Measurements from ENCODE around the gene COL4A2. TPM values are rescaled to one million over a fixed set of nuclear protein-coding genes. Genes with fewer than 3 reads are reported as not detected.

COL4A2 gene
- total RNA-seq, 1 donor from 2014 or later = 1,414 TPM

DNA sequence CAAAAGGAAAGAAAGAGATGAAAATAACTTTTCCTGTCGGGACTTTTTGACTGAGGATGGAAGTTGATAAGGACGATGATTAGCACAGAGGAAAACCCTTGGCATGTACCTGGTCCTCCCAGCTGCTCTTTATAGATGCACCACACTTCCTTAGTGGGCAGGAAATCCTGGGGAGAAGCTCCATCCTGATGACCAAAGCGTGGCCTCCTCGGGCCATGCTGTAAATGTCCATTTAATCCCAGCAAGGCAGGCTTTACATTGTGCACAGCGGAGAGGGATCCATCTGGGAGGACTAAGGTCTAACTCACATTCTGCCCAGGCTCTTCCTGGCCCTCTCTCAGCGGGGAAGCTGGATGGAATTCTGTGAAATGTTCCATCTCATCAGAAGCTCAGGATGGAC lies 113.5 kb downstream of the COL4A2 start:
- H3K4me3 Mint-ChIP-seq (ENCODE audit: unreplicated experiment) = no peak overlapping the region
- H4K20me1 ChIP-seq (ENCODE audit: insufficient read depth, low read length) = peaks cover 6% of the 10 kb centered on the region
- peaks cover 75% of the 10 kb centered on the region for H3K4me1 Mint-ChIP-seq (ENCODE audit: low read depth, unreplicated experiment)
- peaks cover 18% of the 10 kb centered on the region for H3K79me2 ChIP-seq (ENCODE audit: insufficient read depth, low read length)
- TF ChIP-seq, protein P1, sequence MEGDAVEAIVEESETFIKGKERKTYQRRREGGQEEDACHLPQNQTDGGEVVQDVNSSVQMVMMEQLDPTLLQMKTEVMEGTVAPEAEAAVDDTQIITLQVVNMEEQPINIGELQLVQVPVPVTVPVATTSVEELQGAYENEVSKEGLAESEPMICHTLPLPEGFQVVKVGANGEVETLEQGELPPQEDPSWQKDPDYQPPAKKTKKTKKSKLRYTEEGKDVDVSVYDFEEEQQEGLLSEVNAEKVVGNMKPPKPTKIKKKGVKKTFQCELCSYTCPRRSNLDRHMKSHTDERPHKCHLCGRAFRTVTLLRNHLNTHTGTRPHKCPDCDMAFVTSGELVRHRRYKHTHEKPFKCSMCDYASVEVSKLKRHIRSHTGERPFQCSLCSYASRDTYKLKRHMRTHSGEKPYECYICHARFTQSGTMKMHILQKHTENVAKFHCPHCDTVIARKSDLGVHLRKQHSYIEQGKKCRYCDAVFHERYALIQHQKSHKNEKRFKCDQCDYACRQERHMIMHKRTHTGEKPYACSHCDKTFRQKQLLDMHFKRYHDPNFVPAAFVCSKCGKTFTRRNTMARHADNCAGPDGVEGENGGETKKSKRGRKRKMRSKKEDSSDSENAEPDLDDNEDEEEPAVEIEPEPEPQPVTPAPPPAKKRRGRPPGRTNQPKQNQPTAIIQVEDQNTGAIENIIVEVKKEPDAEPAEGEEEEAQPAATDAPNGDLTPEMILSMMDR (IDR thresholded peaks at IDR 0.05; ENCODE audit: insufficient read depth, low read depth, low read length) = no peak
- TF ChIP-seq EZH2 (IDR thresholded peaks at IDR 0.05; ENCODE audit: insufficient read depth, low read length) = no peak
- H3K27me3 ChIP-seq (ENCODE audit: insufficient read depth, low read length) = no peaks in the 10 kb centered on the region
- DNase-seq (ENCODE audit: low read depth) (no peak), FAIRE-seq (no peak)
- H3K36me3 Mint-ChIP-seq (ENCODE audit: low read depth, unreplicated experiment) = peaks cover 52% of the 10 kb centered on the region
- H3K4me3 ChIP-seq (ENCODE audit: insufficient read depth, low read depth, low read length) = no peak overlapping the region
- peaks cover 29% of the 10 kb centered on the region for H3K36me3 ChIP-seq (ENCODE audit: insufficient read depth, low read length)
- H3K9me3 ChIP-seq (ENCODE audit: insufficient read depth, low read depth, low read length) = no peaks in the 10 kb centered on the region
- H3K9ac ChIP-seq (ENCODE audit: low read length) = peak overlapping the region; percentile 66
- peak overlapping the region; percentile 78 for H3K27ac ChIP-seq (ENCODE audit: low read depth, low read length)
- H3K4me2 ChIP-seq (ENCODE audit: low read length) = peak overlapping the region; percentile 64
- no peak overlapping the region for H2AFZ ChIP-seq (ENCODE audit: low read depth, low read length)
- H3K4me1 ChIP-seq (ENCODE audit: insufficient read depth, low read length) = peaks cover 56% of the 10 kb centered on the region
- H3K9me3 Mint-ChIP-seq (ENCODE audit: unreplicated experiment) = no peaks in the 10 kb centered on the region
- H3K27ac Mint-ChIP-seq (ENCODE audit: unreplicated experiment) = peak overlapping the region; percentile 68
- no peaks in the 10 kb centered on the region for H3K27me3 Mint-ChIP-seq (ENCODE audit: low read depth, unreplicated experiment)

DNA sequence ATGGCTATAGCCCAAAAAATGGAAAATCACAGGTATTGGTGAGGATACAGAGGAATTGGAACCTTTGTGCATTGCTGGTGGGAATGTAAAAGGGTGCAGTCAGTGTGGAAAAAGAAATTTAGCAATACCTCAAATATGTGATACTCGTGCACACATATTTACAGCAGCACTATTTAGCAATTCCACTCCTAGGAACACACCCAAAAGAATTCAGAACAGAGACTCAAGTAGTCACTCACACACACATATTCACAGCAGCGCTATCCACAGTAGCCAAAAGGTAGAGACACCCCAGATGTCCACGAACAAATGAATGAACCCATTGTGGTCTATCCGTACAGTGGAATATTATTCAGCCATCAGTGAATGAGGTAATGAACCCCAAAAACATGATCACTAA lies 114.0 kb downstream of the COL4A2 start:
- Histone ChIP-seq H3K4me1 (ENCODE audit: insufficient read depth, low read length) (peaks cover 59% of the 10 kb centered on the region), H3K4me3 (ENCODE audit: insufficient read depth, low read depth, low read length) (no peak overlapping the region), H3K27ac (ENCODE audit: low read depth, low read length) (peak overlapping the region; percentile 78), H3K4me2 (ENCODE audit: low read length) (peak overlapping the region; percentile 64), H4K20me1 (ENCODE audit: insufficient read depth, low read length) (peaks cover 10% of the 10 kb centered on the region), H2AFZ (ENCODE audit: low read depth, low read length) (no peak overlapping the region), H3K36me3 (ENCODE audit: insufficient read depth, low read length) (peaks cover 29% of the 10 kb centered on the region), H3K9ac (ENCODE audit: low read length) (peak overlapping the region; percentile 66), H3K27me3 (ENCODE audit: insufficient read depth, low read length) (no peaks in the 10 kb centered on the region), H3K79me2 (ENCODE audit: insufficient read depth, low read length) (peaks cover 14% of the 10 kb centered on the region), H3K9me3 (ENCODE audit: insufficient read depth, low read depth, low read length) (no peaks in the 10 kb centered on the region)
- Mint-ChIP-seq H3K4me1 (ENCODE audit: low read depth, unreplicated experiment) (peaks cover 71% of the 10 kb centered on the region), H3K9me3 (ENCODE audit: unreplicated experiment) (no peaks in the 10 kb centered on the region), H3K36me3 (ENCODE audit: low read depth, unreplicated experiment) (peaks cover 52% of the 10 kb centered on the region), H3K27me3 (ENCODE audit: low read depth, unreplicated experiment) (no peaks in the 10 kb centered on the region), H3K4me3 (ENCODE audit: unreplicated experiment) (peak overlapping the region; percentile 1), H3K27ac (ENCODE audit: unreplicated experiment) (peak overlapping the region; percentile 71)
- no peak for TF ChIP-seq EZH2 (IDR thresholded peaks at IDR 0.05; ENCODE audit: insufficient read depth, low read length)
- TF ChIP-seq, protein P1 (IDR thresholded peaks at IDR 0.05; ENCODE audit: insufficient read depth, low read depth, low read length) = no peak
- DNase-seq (ENCODE audit: low read depth) = peak; percentile 46
- no peak for FAIRE-seq

DNA sequence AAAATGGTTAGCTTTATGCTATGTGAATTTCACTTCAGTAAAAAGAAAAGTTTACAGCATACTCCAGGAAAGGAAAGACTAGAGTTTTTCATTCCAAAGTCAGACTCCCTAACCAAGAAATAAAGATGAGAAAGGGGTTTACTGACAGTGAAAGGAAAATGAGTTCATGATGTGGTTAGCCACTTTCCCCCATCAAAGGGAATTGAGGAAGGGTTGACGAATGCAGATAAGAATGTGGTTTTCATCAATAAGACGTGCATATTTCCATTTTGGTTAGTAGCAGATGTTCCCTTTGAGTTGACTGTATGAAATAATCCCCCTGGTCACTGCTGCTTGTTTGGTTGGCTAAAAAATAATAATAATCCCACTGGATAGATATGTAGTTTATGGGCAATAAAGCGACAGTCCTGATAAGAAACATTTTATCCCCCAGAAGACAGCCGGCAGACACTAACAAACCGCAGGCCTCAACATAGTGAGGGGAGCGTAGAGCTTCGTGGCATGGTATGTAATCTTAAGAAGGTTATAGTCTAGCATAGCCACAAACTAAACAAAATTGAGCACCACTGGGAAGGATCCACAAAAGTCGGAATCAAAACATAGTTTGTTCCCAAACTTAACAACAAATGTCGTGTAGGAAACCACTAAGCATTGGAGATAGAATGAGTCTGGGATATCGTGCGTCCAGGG lies 114.8 kb downstream of the COL4A2 start:
- Mint-ChIP-seq H3K27ac (ENCODE audit: unreplicated experiment) (peak overlapping the region; percentile 71), H3K9me3 (ENCODE audit: unreplicated experiment) (no peaks in the 10 kb centered on the region), H3K27me3 (ENCODE audit: low read depth, unreplicated experiment) (no peaks in the 10 kb centered on the region), H3K4me1 (ENCODE audit: low read depth, unreplicated experiment) (peaks cover 65% of the 10 kb centered on the region), H3K4me3 (ENCODE audit: unreplicated experiment) (peak overlapping the region; percentile 1), H3K36me3 (ENCODE audit: low read depth, unreplicated experiment) (peaks cover 54% of the 10 kb centered on the region)
- FAIRE-seq = peak; percentile 91
- Histone ChIP-seq H3K27ac (ENCODE audit: low read depth, low read length) (peak overlapping the region; percentile 78), H3K4me1 (ENCODE audit: insufficient read depth, low read length) (peaks cover 59% of the 10 kb centered on the region), H3K9ac (ENCODE audit: low read length) (peak overlapping the region; percentile 66), H3K36me3 (ENCODE audit: insufficient read depth, low read length) (peaks cover 33% of the 10 kb centered on the region), H4K20me1 (ENCODE audit: insufficient read depth, low read length) (peaks cover 10% of the 10 kb centered on the region), H2AFZ (ENCODE audit: low read depth, low read length) (no peak overlapping the region), H3K79me2 (ENCODE audit: insufficient read depth, low read length) (peaks cover 14% of the 10 kb centered on the region), H3K4me2 (ENCODE audit: low read length) (peak overlapping the region; percentile 64), H3K27me3 (ENCODE audit: insufficient read depth, low read length) (no peaks in the 10 kb centered on the region), H3K4me3 (ENCODE audit: insufficient read depth, low read depth, low read length) (no peak overlapping the region), H3K9me3 (ENCODE audit: insufficient read depth, low read depth, low read length) (no peaks in the 10 kb centered on the region)
- TF ChIP-seq, protein P1 (IDR thresholded peaks at IDR 0.05; ENCODE audit: insufficient read depth, low read depth, low read length) = no peak
- no peak for TF ChIP-seq EZH2 (IDR thresholded peaks at IDR 0.05; ENCODE audit: insufficient read depth, low read length)
- DNase-seq (ENCODE audit: low read depth) = peak; percentile 98

Measured in astrocyte (in vitro differentiated cells and primary cell).